GM19395 (cell line): ENCODE measurements around the gene FGFR2.
"Not testable (repeated sequence)": the region's sequence is repeated elsewhere in the genome, so short reads cannot be mapped to it uniquely, and the experiment has no call there.

Experiments
- ATAC-seq: cut with Tn5 transposase; IDR thresholded peaks from one replicate; pipeline ENCODE4 v1.9.1; 2021; ENCODE audit warnings: mild to moderate bottlenecking, moderate library complexity; ENCODE audit not compliant: unreplicated experiment

Gene FGFR2

DNA sequence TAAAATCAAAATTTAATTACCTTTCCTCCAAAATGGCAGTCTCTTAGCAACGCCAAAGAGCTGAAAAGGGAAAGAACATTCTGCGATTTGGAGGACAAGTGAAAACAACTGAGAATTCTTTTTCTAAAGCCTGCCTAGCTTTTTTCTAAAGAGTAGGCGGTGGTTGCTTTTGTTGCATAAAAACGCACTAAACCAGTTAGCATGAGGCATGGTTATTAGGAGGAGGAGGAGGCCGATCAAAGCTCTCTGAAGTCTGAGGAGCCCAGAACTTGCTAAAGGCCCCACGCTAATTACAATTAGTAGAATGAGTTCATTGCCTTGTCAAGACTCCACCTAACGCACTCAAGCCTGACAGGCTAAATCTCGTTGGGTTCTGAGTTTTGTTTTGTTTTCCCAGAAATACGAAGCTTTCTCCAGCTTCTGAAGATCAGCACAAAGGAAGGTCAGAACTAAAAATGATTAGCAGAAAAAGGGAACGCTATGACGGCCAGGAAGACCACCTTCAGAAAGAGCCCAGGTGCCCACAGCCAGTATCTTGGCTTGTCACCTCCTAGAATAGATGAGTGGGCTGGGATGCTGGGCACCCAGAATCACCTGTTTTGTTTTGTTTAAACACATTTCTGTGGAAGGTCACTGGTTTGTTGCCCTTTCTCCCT, 72.0 kb downstream of the FGFR2 start:
- no peak for ATAC-seq

DNA sequence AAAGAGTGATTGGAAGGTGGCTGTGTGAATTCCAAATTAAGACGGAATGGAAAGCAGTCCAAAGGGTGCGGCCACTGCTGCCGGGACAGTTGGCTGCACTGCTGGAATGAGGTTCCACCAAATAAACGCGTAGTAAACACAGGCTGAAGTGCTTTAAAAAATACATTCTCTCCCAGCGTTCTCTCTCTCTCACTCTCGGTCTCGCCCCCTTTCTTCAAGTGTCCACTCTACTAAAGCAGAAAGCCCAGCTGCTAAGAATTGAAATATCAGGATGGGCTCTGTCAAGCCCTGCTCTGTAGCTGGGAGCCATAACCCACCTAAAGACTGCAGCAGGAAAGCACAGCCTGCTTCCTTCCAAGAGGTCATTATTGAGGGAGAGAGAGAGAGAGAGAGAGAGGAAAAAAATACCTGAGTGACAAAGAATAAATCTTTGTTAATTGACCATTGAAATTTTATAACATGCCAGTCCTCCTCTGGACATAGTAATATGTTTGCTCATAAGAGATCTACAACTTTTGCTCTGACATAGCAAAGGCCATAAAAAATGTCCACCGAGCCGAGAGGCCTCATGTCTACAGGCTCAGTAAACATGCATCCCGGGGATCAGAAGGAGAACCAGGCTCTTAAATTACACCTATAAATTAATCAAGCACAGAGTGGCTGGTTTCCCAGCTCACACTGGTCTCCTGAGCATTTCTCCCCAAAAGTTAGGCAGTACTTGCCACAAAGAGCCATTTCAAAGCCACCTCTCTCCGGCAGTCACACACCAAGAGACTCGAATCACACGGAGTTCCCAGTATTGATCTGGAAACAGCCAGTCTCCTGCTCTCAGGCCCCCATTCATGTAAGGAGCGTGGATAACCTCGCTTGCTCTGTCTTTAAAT, 72.8 kb downstream of the FGFR2 start:
- no peak for ATAC-seq

DNA sequence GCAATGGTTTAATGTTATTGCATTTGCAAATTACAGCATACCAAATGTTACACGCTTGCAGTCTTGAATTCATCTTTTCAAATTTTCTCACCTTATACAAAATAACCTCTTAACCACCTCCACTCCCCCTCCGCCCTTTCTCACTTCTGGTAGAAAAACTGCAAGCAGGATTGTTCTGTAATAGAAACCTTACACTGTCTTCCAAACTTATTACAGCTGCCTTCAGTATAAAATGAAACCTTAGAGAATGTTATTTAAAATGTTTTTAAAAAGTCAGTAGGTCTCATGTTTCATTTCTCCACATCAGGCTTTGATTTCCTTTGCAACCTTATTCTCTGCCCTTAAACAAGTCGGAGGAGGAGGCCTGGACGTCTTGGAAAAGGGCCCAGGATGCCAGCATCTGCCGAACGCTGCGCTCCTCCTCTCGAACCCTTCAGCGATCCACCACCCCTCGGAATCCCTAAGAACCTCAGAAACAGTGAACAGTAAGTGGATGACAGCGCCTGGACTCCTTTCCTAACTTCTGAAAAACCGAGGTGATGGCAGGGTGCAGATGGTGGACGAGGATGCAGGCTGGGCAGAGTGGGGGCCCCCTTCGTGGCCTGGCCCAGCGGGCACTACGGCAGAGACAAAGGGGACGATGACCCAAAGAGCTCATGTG, 74.0 kb downstream of the FGFR2 start:
- no peak for ATAC-seq

DNA sequence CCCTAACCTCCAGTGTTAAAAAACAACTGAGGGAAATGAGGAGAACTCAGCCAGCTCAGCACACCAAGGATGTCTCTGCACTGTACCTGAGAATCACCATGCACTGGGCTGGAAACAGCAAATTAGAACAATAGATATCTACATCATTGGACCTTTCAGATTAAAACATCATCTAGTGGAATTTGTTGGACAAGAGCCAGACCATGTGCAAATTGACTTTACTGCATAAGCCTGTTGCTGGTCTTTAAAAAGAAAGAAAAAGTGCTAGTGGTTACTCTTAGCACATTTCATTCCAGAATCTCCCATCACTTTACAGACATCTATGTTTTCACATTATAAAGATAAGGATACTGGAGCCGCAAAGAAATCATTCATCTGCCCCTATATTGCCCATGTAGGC, 75.4 kb downstream of the FGFR2 start:
- no peak for ATAC-seq

DNA sequence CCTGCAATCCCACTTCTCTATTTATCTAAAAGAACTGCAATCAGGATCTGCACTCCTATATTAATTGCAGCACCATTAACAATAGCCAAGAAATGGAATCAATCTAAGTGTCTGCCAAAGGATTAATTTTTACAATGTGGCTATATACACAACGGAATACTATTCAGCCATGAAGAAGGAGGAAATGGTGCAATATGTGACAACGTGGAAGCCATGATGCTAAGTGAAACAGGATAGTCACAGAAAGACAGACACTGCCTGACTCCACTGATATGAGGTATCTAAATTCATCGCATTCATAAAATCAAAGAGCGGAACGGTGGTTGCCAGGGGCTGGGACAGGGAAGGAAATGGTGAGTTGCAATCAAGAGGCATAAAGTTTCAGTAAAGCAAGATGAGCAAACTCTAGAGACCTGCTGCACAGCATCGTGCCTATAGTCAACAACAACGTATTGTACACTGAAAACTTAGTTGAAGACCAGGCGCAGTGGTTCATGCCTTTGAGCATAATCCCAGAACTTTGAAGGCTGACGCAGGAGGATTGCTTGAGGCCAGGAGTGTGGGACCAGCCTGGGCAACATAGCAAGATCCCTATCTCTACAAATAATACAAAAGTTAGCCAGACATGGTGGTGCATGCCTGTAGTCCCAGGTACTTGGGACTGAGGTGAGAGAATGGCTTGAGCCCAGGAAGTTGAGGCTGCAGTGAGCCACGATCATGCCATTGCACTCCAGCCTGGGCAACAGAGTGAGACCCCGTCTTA, 76.3 kb downstream of the FGFR2 start:
- no peak for ATAC-seq

- not testable (repeated sequence) for ATAC-seq
Measured at GRCh38 chr10:121520526-121520925, 77.7 kb downstream of the FGFR2 start.

DNA sequence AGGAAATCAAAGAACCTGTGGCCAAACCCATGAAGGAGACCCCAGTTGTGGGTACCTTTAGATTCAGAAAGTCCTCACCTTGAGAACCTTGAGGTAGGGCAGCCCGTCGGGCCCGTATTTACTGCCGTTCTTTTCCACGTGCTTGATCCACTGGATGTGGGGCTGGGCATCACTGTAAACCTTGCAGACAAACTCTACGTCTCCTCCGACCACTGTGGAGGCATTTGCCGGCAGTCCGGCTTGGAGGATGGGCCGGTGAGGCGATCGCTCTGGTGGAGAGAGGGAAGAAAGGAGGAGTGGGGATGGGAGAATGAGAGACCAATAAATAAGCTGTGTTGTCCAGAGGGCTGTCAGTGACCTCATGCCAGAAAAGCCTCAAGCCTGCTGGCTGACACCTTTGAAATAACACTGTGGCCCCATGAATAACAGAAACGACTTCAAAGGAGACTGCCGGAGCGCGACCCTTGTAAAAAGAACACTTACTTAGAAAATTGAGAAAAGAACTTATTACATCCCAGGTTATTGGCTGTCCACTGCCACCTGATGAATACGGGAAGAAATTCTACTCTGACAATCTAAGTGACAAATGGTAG, 78.2 kb downstream of the FGFR2 start:
- no peak for ATAC-seq

GRCh38 chr10:121519411-121519810, 78.8 kb downstream of the FGFR2 start:
- ATAC-seq, result no peak

- ATAC-seq, result no peak
Measured at GRCh38 chr10:121518333-121518732, 79.9 kb downstream of the FGFR2 start.

GRCh38 chr10:121516093-121516865, 82.0 kb downstream of the FGFR2 start:
- peak; percentile 95 for ATAC-seq

DNA sequence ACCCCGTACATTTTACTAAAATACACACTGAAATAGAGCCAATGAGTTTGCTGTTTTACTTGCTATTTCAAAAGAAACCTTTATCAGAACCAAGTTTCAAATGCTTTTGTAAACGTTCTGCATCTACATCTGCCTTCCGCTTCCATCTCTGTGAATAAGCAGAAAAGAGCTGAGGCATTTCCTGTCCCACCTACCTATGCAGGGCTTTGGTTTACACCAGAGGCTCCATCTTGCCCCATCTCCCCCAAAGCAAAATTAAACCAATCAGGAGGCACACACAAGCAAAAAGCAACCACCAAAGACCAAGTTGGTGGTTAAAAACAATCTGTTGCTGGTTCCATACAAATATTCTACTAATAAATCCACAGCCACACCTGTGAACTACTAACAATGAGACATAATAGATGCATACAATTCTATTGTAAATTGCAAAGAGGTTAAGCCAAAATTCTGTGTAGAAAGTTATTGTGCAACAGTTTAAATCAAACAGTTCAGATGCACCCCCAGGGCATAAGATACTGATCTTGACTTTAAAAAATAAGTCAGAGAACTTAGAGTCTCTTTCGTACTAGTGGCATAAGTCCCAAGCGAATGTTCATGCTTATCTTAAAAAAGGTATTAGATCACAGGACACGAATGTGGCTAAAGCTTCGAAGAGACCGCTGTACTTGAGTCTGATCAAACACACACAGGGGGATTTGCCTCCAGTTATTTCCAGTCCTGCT, 83.9 kb downstream of the FGFR2 start:
- ATAC-seq, result no peak

DNA sequence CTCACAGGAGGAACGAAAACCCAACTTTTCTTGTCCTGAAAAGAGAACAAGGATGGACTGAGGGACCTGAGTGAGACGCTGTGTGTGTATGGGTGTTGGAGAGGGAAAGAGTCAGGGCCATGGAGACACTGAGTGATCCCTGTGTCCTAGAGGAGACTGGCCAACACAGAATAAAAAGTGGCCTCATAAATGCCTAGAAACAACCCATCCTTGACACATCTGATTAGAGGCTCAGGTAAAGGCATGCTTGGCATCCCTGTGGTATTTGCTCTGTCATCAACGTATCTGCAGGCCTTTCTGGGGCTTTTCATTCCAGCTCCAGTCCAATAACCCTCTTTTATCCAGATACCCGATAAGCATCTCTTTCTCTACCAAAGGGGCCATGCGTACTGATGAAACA, 86.3 kb downstream of the FGFR2 start:
- no peak for ATAC-seq

- no peak for ATAC-seq
Measured at GRCh38 chr10:121511460-121511859, 86.8 kb downstream of the FGFR2 start.

DNA sequence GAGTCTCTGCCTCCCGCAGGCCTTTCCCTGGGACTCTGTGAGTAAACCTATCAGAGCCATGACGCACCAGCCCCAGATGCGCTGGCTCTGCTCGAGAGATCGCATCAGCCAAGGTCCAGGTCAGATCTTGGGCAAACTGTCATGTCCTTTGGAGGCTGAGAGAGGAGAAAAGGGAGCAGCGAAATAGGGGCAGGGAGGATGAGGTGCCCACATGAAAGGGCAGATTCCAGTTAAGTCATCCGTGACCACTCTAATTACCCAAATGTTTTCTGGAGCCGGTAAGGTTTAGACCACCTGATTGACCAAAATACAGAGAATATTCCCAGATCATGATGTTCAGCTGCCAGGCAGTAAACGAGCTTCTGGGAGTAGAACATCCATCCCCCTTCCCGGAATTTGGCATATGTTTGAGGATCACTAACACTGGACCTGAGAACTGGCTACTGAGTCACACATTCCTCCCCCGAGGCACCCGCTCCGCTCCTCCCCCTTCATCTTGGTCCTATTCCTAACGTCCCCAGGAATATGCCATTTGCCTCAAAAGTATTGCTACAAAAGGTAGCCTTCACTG, 88.0 kb downstream of the FGFR2 start:
- ATAC-seq, result no peak

DNA sequence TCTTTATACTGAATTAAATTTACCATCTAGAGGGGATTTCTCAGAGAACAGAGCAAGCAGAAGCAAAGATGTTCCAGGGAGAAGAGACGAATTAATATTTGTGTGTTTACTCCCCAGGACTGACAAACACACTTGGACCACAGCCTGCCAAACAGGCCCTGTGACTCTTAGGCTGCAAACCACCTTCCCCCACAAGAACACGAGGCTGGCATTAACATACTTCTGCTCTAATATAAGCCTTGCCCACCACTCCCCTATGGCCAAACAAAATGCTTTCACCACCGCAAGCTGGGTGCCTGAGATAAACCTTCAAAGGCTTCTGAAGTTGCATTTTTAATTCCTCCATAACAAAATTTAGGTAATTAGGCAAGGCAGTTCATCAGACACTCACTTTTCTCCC, 88.4 kb downstream of the FGFR2 start:
- no peak for ATAC-seq

DNA sequence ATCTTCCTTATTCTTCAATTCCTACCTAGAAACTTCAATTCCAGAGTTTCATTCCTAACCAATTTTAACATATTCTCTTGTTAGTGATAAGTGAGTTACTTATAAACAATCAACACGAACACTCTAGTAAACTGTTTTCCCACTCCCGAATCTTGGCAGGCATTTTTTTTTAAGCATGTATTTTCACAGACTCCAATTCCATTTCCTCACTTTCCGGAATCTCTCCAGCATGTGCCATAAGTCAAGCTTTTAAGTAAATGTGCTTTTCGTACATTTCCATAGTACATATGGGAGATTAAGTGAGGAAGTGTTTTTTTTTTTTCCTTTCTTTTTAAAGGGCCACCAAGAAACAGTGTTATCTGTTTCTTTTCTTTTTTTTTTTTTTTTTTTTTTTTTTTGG, 89.1 kb downstream of the FGFR2 start:
- ATAC-seq, result no peak

- ATAC-seq, result no peak
Measured at GRCh38 chr10:121503587-121504051, 94.6 kb downstream of the FGFR2 start.

- no peak for ATAC-seq
Measured at GRCh38 chr10:121501796-121502195, 96.4 kb downstream of the FGFR2 start.
